Suprapubic skin (tissue), 4 donors: Measurements from ENCODE around the gene EFCAB10.

Experiments used
- EP300 ChIP-seq: sonication (generic); formaldehyde crosslinking; IDR thresholded peaks from one replicate; pipeline ENCODE4 v1.6.1; 2017; ENCODE audit warnings: antibody characterized with exemption
- POLR2A ChIP-seq, 2 donors: fragments of 450-650 bp; IDR thresholded peaks; one replicate each; pipeline ENCODE4 v1.6.1; 2017; ENCODE audit warnings: antibody characterized with exemption in 2 of 2, mild to moderate bottlenecking in 2 of 2, moderate library complexity in 2 of 2
- POLR2AphosphoS5 ChIP-seq, 3 donors: sonication (generic); formaldehyde crosslinking; IDR thresholded peaks; one replicate each; pipeline ENCODE4 v1.6.1; 2017; ENCODE audit warnings: antibody characterized with exemption in 3 of 3
- TF ChIP-seq, protein P1 (sequence below), 2 donors: fragments of 200-600 bp in 1 of 2; fragments of 450-650 bp in 1 of 2; sonication (generic) in 1 of 2; IDR thresholded peaks; one replicate each; pipeline ENCODE4 v1.5.1; 2016 to 2019; ENCODE audit warnings: antibody characterized with exemption in 2 of 2, mild to moderate bottlenecking in 1 of 2, moderate library complexity in 1 of 2

DNA sequence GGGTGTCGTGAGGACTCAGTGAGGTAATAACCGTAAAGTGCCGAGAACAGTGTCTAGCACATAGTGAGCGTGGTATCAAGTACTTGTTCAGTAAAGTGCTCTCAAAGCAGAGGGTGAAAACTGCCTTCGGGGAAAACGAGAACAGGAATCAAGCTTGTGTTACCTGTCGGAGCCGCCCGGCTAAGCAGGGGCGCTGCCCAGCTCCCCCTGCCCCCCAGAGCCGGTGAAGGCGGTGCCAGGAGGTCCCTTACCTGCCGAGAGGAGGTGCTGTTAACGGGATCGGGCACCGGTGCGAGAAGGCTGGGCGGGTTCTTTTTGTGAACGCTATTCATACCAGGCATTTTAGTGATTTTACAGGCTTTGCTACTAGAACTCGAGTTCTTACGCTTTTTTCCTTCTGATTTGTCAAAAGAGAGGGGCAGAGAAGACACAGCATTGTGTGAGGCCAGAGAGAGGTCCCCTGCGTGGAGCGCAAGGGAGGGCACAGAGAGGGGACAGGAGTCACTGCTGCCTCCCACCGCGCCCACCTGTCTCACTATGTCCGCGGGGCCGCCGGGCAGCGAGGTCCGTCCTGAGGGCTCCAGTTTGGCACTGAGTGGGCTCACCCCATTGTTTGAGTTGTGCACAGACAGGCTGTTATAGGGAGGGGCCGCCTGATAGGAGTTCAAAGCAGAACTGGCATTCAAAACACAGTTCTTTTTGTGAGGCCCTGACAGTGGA is 32.5 kb upstream of the EFCAB10 start:
- TF ChIP-seq POLR2A (IDR thresholded peaks at IDR 0.05), result no peak
- TF ChIP-seq, protein P1, sequence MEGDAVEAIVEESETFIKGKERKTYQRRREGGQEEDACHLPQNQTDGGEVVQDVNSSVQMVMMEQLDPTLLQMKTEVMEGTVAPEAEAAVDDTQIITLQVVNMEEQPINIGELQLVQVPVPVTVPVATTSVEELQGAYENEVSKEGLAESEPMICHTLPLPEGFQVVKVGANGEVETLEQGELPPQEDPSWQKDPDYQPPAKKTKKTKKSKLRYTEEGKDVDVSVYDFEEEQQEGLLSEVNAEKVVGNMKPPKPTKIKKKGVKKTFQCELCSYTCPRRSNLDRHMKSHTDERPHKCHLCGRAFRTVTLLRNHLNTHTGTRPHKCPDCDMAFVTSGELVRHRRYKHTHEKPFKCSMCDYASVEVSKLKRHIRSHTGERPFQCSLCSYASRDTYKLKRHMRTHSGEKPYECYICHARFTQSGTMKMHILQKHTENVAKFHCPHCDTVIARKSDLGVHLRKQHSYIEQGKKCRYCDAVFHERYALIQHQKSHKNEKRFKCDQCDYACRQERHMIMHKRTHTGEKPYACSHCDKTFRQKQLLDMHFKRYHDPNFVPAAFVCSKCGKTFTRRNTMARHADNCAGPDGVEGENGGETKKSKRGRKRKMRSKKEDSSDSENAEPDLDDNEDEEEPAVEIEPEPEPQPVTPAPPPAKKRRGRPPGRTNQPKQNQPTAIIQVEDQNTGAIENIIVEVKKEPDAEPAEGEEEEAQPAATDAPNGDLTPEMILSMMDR (IDR thresholded peaks at IDR 0.05), result no peak
- TF ChIP-seq EP300, result no peak
- no peak for TF ChIP-seq POLR2AphosphoS5 (IDR thresholded peaks at IDR 0.05)
